ENCODE results near the gene MTERF1. TPM values are rescaled to one million over a fixed set of nuclear protein-coding genes. Genes with fewer than 3 reads are reported as not detected.
A peak's percentile ranks its signal among the peaks of the same experiment; 100 is the strongest.
"Not testable (repeated sequence)": the region's sequence is repeated elsewhere in the genome, so short reads cannot be mapped to it uniquely, and the experiment has no call there.

MTERF1 gene
- total RNA-seq, 1 donor from 2014 or later, result 19.5 TPM

- Mint-ChIP-seq H3K9me3 (peaks cover 3% of the 10 kb centered on the region), H3K4me1 (no peaks in the 10 kb centered on the region), H3K27ac (no peak overlapping the region), H3K4me3 (no peak overlapping the region), H3K27me3 (peaks cover 22% of the 10 kb centered on the region), H3K36me3 (ENCODE audit: low read depth) (no peaks in the 10 kb centered on the region)
- intact Hi-C loops (cut with micrococcal nuclease), result no loop called here
- DNase-seq, result no peak
These were observed 14.4 kb upstream of the MTERF1 start for GRCh38 chr7:91894781-91895480.

- H3K9me3 Mint-ChIP-seq; H3K4me3 Mint-ChIP-seq; intact Hi-C loops (cut with micrococcal nuclease); DNase-seq; H3K36me3 Mint-ChIP-seq (ENCODE audit: low read depth); H3K27ac Mint-ChIP-seq; H3K4me1 Mint-ChIP-seq: not testable (repeated sequence)
- peaks cover 19% of the 10 kb centered on the region for H3K27me3 Mint-ChIP-seq
These were observed 13.2 kb upstream of the MTERF1 start for GRCh38 chr7:91893699-91894098.

GRCh38 chr7:91892821-91893340 is 12.4 kb upstream of the MTERF1 start:
- no peak overlapping the region for H3K27ac Mint-ChIP-seq
- intact Hi-C loops (cut with micrococcal nuclease), result no loop called here
- H3K36me3 Mint-ChIP-seq (ENCODE audit: low read depth), result no peaks in the 10 kb centered on the region
- H3K4me1 Mint-ChIP-seq, result no peaks in the 10 kb centered on the region
- H3K9me3 Mint-ChIP-seq, result peaks cover 4% of the 10 kb centered on the region
- H3K4me3 Mint-ChIP-seq, result no peak overlapping the region
- H3K27me3 Mint-ChIP-seq, result peaks cover 16% of the 10 kb centered on the region
- DNase-seq, result no peak

GRCh38 chr7:91892099-91892705 is 11.7 kb upstream of the MTERF1 start:
- Mint-ChIP-seq H3K27ac (no peak overlapping the region), H3K9me3 (peaks cover 4% of the 10 kb centered on the region), H3K27me3 (peaks cover 16% of the 10 kb centered on the region), H3K4me1 (no peaks in the 10 kb centered on the region), H3K36me3 (ENCODE audit: low read depth) (peaks cover under 1% of the 10 kb centered on the region), H3K4me3 (no peak overlapping the region)
- no peak for DNase-seq
- intact Hi-C loops (cut with micrococcal nuclease), result no loop called here

- H3K9me3 Mint-ChIP-seq; H3K27ac Mint-ChIP-seq; H3K36me3 Mint-ChIP-seq (ENCODE audit: low read depth); H3K4me1 Mint-ChIP-seq; H3K4me3 Mint-ChIP-seq; DNase-seq; intact Hi-C loops (cut with micrococcal nuclease); H3K27me3 Mint-ChIP-seq: not testable (repeated sequence)
These were observed 8.0 kb upstream of the MTERF1 start for GRCh38 chr7:91888271-91889175.

GRCh38 chr7:91887336-91888213 is 7.1 kb upstream of the MTERF1 start:
- H3K27ac Mint-ChIP-seq; H3K4me3 Mint-ChIP-seq; H3K4me1 Mint-ChIP-seq; DNase-seq; H3K27me3 Mint-ChIP-seq; intact Hi-C loops (cut with micrococcal nuclease); H3K9me3 Mint-ChIP-seq; H3K36me3 Mint-ChIP-seq (ENCODE audit: low read depth): not testable (repeated sequence)

- H3K27ac Mint-ChIP-seq, result no peak overlapping the region
- H3K4me1 Mint-ChIP-seq, result peaks cover 16% of the 10 kb centered on the region
- DNase-seq, result no peak
- peaks cover 14% of the 10 kb centered on the region for H3K36me3 Mint-ChIP-seq (ENCODE audit: low read depth)
- peaks cover 4% of the 10 kb centered on the region for H3K9me3 Mint-ChIP-seq
- intact Hi-C loops (cut with micrococcal nuclease), result loop anchor here (5.0 kb wide), 1 partner anchor 363 kb away; the partner anchor contains the start of genes ANKIB1 and KRIT1
- H3K4me3 Mint-ChIP-seq, result no peak overlapping the region
- H3K27me3 Mint-ChIP-seq, result no peaks in the 10 kb centered on the region
These were observed 3.3 kb upstream of the MTERF1 start for GRCh38 chr7:91883676-91884362.

- Mint-ChIP-seq H3K4me1 (peaks cover 28% of the 10 kb centered on the region), H3K27ac (peak overlapping the region; percentile 90), H3K9me3 (peaks cover 4% of the 10 kb centered on the region), H3K4me3 (peak overlapping the region; percentile 90), H3K27me3 (no peaks in the 10 kb centered on the region), H3K36me3 (ENCODE audit: low read depth) (peaks cover 34% of the 10 kb centered on the region)
- intact Hi-C loops (cut with micrococcal nuclease), result loop anchor here (1.0 to 5.0 kb wide), 4 partner anchors 60 to 567 kb away; partner anchors contain the start of genes AKAP9, ANKIB1, CYP51A1 and GATAD1
- DNase-seq, result no peak
These were observed 488 bp downstream of the MTERF1 start for GRCh38 chr7:91880016-91880412.

GRCh38 chr7:91876391-91877133 is 3.9 kb downstream of the MTERF1 start:
- DNase-seq, result no peak
- Mint-ChIP-seq H3K27me3 (no peaks in the 10 kb centered on the region), H3K4me1 (peaks cover 29% of the 10 kb centered on the region), H3K9me3 (peaks cover 4% of the 10 kb centered on the region), H3K27ac (no peak overlapping the region), H3K4me3 (no peak overlapping the region), H3K36me3 (ENCODE audit: low read depth) (peaks cover 51% of the 10 kb centered on the region)
- intact Hi-C loops (cut with micrococcal nuclease), result loop anchor here (5.0 kb wide), 1 partner anchor 44 kb away; no protein-coding TSS in a partner anchor

GRCh38 chr7:91875851-91876250 is 4.7 kb downstream of the MTERF1 start:
- Mint-ChIP-seq H3K36me3 (ENCODE audit: low read depth) (peaks cover 57% of the 10 kb centered on the region), H3K27me3 (no peaks in the 10 kb centered on the region), H3K4me3 (no peak overlapping the region), H3K9me3 (peaks cover 4% of the 10 kb centered on the region), H3K4me1 (peaks cover 26% of the 10 kb centered on the region), H3K27ac (no peak overlapping the region)
- DNase-seq, result no peak
- intact Hi-C loops (cut with micrococcal nuclease), result loop anchor here (5.0 kb wide), 1 partner anchor 44 kb away; no protein-coding TSS in a partner anchor

GRCh38 chr7:91872928-91873327 is 7.6 kb downstream of the MTERF1 start:
- no peak overlapping the region for H3K27ac Mint-ChIP-seq
- no peaks in the 10 kb centered on the region for H3K9me3 Mint-ChIP-seq
- H3K4me1 Mint-ChIP-seq, result peaks cover 12% of the 10 kb centered on the region
- peaks cover 46% of the 10 kb centered on the region for H3K36me3 Mint-ChIP-seq (ENCODE audit: low read depth)
- no peak overlapping the region for H3K4me3 Mint-ChIP-seq
- DNase-seq, result no peak
- no peaks in the 10 kb centered on the region for H3K27me3 Mint-ChIP-seq
- intact Hi-C loops (cut with micrococcal nuclease), result no loop called here

- Mint-ChIP-seq H3K27ac (no peak overlapping the region), H3K9me3 (no peaks in the 10 kb centered on the region), H3K4me3 (no peak overlapping the region), H3K36me3 (ENCODE audit: low read depth) (peaks cover 40% of the 10 kb centered on the region), H3K27me3 (no peaks in the 10 kb centered on the region), H3K4me1 (peaks cover 5% of the 10 kb centered on the region)
- intact Hi-C loops (cut with micrococcal nuclease), result no loop called here
- no peak for DNase-seq
These were observed 8.4 kb downstream of the MTERF1 start for GRCh38 chr7:91872069-91872468.
